Activated B cell treated with CpG ODN at 0.5 μM for 24 hours (primary cell): ENCODE data around the gene GLB1L3. TPM values are rescaled to one million over a fixed set of nuclear protein-coding genes. Genes with fewer than 3 reads are reported as not detected.

Experiments
- ATAC-seq: fragments of 200-7000 bp; cut with Tn5 transposase; one replicate; pipeline ENCODE4 v1.10.0; 2021; ENCODE audit warnings: low read depth, mild to moderate bottlenecking, moderate library complexity
- CTCF ChIA-PET: fragments of 350-600 bp; sonication (Branson Sonifier 250); formaldehyde crosslinking; loops from one replicate; lab custom pipeline; 2021; ENCODE audit warnings: antibody characterized with exemption; lab: Charles Lee
- POLR2A ChIA-PET: fragments of 350-600 bp; sonication (Branson Sonifier 250); formaldehyde crosslinking; loops from one replicate; lab custom pipeline; 2021; ENCODE audit warnings: antibody characterized with exemption; lab: Charles Lee
- DNase-seq: peaks from one replicate; pipeline ENCODE4 v3.0.0; 2022
- H3K27ac Mint-ChIP-seq: one replicate; pipeline ENCODE4 v1.8.0; 2020; ENCODE audit warnings: mixed read lengths
- H3K27me3 Mint-ChIP-seq: one replicate; pipeline ENCODE4 v1.8.0; 2021; ENCODE audit warnings: mixed read lengths
- H3K36me3 Mint-ChIP-seq: one replicate; pipeline ENCODE4 v1.8.0; 2021; ENCODE audit warnings: low read depth, mixed read lengths
- H3K4me1 Mint-ChIP-seq: one replicate; pipeline ENCODE4 v1.8.0; 2021; ENCODE audit warnings: mixed read lengths
- H3K4me3 Mint-ChIP-seq: one replicate; pipeline ENCODE4 v1.8.0; 2020; ENCODE audit warnings: mild to moderate bottlenecking, mixed read lengths
- H3K9me3 Mint-ChIP-seq: one replicate; pipeline ENCODE4 v1.8.0; 2020; ENCODE audit warnings: mixed read lengths
- CTCF ChIP-seq: fragments of 200-600 bp; IDR thresholded peaks from one replicate; pipeline ENCODE4 v1.8.0; 2022; ENCODE audit warnings: antibody characterized with exemption, mild to moderate bottlenecking
- intact Hi-C: fragments of 100-400 bp; cut with micrococcal nuclease; formaldehyde crosslinking; loops from one replicate; pipeline ENCODE4 v1.15.1; 2024
- total RNA-seq: library from RNA; stranded (reverse); gene quantifications from 2 replicates; pipeline ENCODE4 v1.2.3, GENCODE V29; 2022

The GLB1L3 gene
- total RNA-seq, 1 donor from 2014 or later, result not detected

- ChIA-PET POLR2A (no interaction called here), CTCF (no interaction called here)
- H3K27ac Mint-ChIP-seq, result no peak overlapping the region
- no peaks in the 10 kb centered on the region for H3K9me3 Mint-ChIP-seq
- peaks cover 49% of the 10 kb centered on the region for H3K36me3 Mint-ChIP-seq
- DNase-seq (no peak), ATAC-seq (no peak)
- intact Hi-C loops, result no loop called here
- H3K27me3 Mint-ChIP-seq, result no peaks in the 10 kb centered on the region
- no peak overlapping the region for H3K4me3 Mint-ChIP-seq
- peaks cover 22% of the 10 kb centered on the region for H3K4me1 Mint-ChIP-seq
- TF ChIP-seq CTCF, result no peak
Observed at GRCh38 chr11:134250246-134250645, 25.9 kb upstream of the GLB1L3 start.

GRCh38 chr11:134250675-134251074, 25.5 kb upstream of the GLB1L3 start:
- Mint-ChIP-seq H3K36me3 (peaks cover 49% of the 10 kb centered on the region), H3K9me3 (no peaks in the 10 kb centered on the region), H3K27ac (no peak overlapping the region), H3K27me3 (no peaks in the 10 kb centered on the region), H3K4me3 (no peak overlapping the region), H3K4me1 (peaks cover 22% of the 10 kb centered on the region)
- ATAC-seq (no peak), DNase-seq (no peak)
- TF ChIP-seq CTCF, result no peak
- intact Hi-C loops, result no loop called here
- POLR2A ChIA-PET, result no interaction called here
- CTCF ChIA-PET, result interaction anchor here (0.8 kb wide), 1 partner anchor 43 kb away, joined by 3 read pairs; no protein-coding TSS in a partner anchor

- Mint-ChIP-seq H3K9me3 (no peaks in the 10 kb centered on the region), H3K4me3 (peak overlapping the region; percentile 95), H3K36me3 (peaks cover 40% of the 10 kb centered on the region), H3K27ac (peak overlapping the region; percentile 77), H3K27me3 (no peaks in the 10 kb centered on the region), H3K4me1 (peaks cover 22% of the 10 kb centered on the region)
- CTCF ChIA-PET, result interaction anchor here (1.0 kb wide), 1 partner anchor 19 kb away, joined by 3 read pairs; no protein-coding TSS in a partner anchor
- ATAC-seq (peak; percentile 7), DNase-seq (no peak)
- intact Hi-C loops, result loop anchor here (1.0 to 2.0 kb wide), 7 partner anchors 24 to 295 kb away; partner anchors contain the start of genes GLB1L2, GLB1L3, JAM3 and VPS26B
- no peak for TF ChIP-seq CTCF
- POLR2A ChIA-PET, result interaction anchor here (1.6 to 3.0 kb wide), 2 partner anchors 24 to 28 kb away, joined by 13 to 37 read pairs; partner anchors contain the start of genes NCAPD3 and VPS26B
Observed at GRCh38 chr11:134252346-134253187, 23.6 kb upstream of the GLB1L3 start.

GRCh38 chr11:134253188-134253993, 22.8 kb upstream of the GLB1L3 start, which contains the start of the genes ACAD8 and THYN1:
Gene ACAD8, plus strand, starts transcription at chr11:134253568. Its CDS starts 33 bp downstream, at chr11:134253601.
Gene THYN1, minus strand, starts transcription at chr11:134253352. Its CDS starts 470 bp downstream, at chr11:134252882.
- intact Hi-C loops, result loop anchor here (1.0 to 2.0 kb wide), 7 partner anchors 23 to 296 kb away; partner anchors contain the start of genes GLB1L2, GLB1L3, JAM3 and VPS26B

More at GRCh38 chr11:134253188-134253993, 22.8 kb upstream of the GLB1L3 start, which contains the start of the genes ACAD8 and THYN1:
- H3K27me3 Mint-ChIP-seq, result no peaks in the 10 kb centered on the region
- H3K27ac Mint-ChIP-seq, result peak within 1 kb of the TSS; percentile 77
- peak; percentile 89 for DNase-seq
- CTCF ChIA-PET, result interaction anchor here (0.9 to 1.0 kb wide), 3 partner anchors 9 to 46 kb away, joined by 3 to 4 read pairs (median 3); no protein-coding TSS in a partner anchor
- peak within 1 kb of the TSS; percentile 95 for H3K4me3 Mint-ChIP-seq
- peaks cover 22% of the 10 kb centered on the region for H3K4me1 Mint-ChIP-seq
- no peak for TF ChIP-seq CTCF
- peak; percentile 100 for ATAC-seq
- H3K36me3 Mint-ChIP-seq, result peaks cover 37% of the 10 kb centered on the region
- no peaks in the 10 kb centered on the region for H3K9me3 Mint-ChIP-seq
- POLR2A ChIA-PET, result interaction anchor here (1.2 to 3.0 kb wide), 3 partner anchors 23 to 29 kb away, joined by 3 to 37 read pairs (median 13); partner anchors contain the start of genes GLB1L3, NCAPD3 and VPS26B
